GM19468 (cell line): ENCODE results near the gene AASDHPPT.
A peak's percentile ranks its signal among the peaks of the same experiment; 100 is the strongest.
"Not testable (repeated sequence)": the region's sequence is repeated elsewhere in the genome, so short reads cannot be mapped to it uniquely, and the experiment has no call there.

ENCODE experiments used
- ATAC-seq: cut with Tn5 transposase; IDR thresholded peaks from one replicate; pipeline ENCODE4 v1.9.1; 2021; ENCODE audit warnings: mild to moderate bottlenecking, moderate library complexity, moderate number of reproducible peaks; ENCODE audit not compliant: unreplicated experiment; ENCODE audit errors: extremely low read depth

The AASDHPPT gene, protein sequence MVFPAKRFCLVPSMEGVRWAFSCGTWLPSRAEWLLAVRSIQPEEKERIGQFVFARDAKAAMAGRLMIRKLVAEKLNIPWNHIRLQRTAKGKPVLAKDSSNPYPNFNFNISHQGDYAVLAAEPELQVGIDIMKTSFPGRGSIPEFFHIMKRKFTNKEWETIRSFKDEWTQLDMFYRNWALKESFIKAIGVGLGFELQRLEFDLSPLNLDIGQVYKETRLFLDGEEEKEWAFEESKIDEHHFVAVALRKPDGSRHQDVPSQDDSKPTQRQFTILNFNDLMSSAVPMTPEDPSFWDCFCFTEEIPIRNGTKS

DNA sequence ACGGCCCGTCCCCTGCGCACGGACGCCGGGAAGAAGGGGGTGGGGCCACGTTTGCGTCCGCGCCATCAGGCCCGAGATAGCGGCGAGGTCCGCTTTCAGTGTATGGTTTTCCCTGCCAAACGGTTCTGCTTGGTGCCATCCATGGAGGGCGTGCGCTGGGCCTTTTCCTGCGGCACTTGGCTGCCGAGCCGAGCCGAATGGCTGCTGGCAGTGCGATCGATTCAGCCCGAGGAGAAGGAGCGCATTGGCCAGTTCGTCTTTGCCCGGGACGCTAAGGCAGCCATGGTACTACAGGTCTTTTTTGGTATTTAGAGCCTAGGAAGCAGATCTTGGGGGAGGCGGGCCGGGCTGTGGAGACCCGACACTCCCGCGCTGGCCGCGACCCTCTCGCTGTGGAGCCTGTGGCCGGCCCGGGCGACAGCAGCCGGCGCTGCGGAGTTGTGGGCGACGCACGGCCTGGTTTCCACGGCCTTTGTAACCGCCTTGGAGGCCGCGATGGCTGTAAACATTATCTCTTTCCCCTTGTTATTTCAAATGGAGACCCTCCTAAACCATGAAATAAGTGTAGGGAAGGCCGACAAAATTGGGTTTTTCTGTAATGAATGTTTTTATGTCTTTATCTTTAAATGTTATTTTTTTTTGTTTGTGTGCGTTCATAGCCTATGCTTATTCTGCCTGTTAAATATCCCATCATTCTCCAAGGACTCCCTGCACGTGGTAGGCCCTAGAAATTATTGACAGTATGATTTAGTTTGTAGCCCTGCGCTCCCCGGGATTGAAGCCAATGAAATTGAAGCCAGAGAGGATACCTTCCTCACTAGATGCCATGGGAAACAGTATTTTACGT lies at the start of gene AASDHPPT:
Gene AASDHPPT, plus strand, starts transcription at position 54 of the 847 bp plus-strand sequence. Its CDS starts 49 bp downstream, at position 103.
- peak; percentile 0 for ATAC-seq

DNA sequence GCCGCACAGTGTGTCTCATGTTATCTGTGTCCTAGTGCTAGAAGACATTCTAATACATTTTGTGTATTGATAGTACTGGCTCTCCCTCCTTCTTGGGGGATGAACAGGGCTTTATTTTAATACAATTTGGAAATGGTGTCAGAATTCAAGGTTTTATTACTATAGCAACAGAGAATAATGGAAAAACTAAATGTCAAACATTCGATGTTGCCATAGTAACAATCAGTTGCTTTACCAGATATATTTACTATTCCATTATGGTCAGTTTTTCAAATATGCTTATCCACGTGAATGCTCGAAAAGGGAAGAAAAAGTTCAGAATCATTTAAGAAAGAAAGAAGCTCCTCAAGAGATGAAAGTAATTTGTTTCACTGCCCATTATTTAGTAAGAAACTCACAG lies 46.9 kb upstream of the AASDHPPT start:
- no peak for ATAC-seq

DNA sequence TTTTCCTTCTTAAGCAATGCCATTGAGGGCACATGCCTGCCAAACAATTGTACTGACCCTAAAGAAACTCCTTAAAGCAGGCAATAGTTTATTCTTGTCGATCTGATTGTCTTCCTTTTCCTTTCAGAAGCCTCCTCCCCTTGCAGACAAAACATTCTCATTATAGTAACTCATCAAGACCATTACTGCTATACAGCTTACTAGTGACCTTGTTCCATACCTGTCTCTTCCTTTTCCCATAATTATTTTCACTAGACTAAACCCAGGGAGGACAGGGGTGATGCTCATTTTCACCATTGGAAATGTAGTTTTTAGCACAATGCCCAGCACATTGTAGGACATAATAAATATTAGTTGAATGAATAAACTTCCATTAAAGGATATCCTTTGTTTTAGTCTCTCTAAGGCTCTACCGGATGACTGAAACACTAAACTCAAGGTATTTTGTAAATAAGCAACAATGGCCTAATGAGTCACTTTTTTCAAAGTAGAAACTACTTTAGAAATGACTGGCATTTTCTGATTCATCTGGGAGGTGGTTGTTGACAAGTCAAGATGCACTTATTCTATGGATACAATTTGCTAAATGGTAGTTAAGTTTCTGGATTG lies 46.2 kb upstream of the AASDHPPT start:
- no peak for ATAC-seq

DNA sequence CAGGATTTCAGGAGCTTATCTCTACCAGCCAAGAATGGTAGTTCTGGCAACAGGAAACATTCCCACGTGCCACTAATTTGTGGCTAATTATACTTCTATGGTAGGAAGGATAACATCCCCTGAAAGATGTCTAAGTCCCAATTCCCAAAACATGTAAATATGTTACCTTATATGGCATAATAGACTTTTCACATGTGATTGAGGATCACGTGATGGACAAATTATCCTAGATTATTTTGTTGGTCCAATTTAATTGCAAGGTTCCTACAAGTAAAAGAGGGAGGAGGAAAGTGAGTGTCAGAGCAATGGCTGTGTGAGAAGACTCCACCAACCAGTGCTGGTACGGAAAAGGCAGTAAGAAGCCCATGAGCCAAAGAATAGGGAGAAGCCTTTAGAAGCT lies 45.5 kb upstream of the AASDHPPT start:
- no peak for ATAC-seq

DNA sequence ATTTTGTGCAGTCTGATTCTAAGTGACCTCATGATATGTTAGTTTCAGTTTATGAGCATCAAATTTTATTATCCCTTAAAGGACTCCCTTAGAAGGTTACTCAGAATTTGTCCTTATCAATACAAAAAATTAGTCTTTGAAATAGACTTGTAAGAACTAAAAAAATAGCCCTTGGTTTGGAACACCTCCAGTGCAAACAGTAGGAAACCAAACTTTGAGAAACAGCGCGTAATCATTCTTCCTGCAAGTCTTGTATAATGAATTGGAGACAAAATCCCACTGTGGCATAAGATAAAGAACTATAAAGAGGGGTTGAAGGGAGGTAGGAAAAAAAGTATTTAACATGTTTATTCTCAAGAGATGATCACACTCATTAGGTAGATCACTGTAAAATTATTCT lies 44.6 kb upstream of the AASDHPPT start:
- no peak for ATAC-seq

DNA sequence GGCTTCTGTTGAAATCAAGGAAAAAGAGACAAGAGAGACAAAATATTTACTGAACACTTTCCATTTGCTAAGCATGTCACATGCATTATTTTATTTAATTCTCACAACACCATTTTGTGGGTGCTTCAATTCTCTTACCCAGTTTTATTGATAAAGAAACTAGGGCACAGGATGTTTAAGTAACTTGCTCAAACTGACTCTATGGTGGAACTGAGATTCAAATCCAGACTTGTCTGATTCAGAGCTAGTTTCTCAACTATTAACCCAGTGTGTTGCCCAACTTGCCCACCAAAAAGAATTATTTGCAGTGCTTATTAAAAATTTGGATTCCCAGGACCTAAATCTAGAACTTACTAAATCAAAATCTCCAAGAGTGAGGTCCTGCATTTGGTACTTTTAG lies 33.9 kb upstream of the AASDHPPT start:
- no peak for ATAC-seq

DNA sequence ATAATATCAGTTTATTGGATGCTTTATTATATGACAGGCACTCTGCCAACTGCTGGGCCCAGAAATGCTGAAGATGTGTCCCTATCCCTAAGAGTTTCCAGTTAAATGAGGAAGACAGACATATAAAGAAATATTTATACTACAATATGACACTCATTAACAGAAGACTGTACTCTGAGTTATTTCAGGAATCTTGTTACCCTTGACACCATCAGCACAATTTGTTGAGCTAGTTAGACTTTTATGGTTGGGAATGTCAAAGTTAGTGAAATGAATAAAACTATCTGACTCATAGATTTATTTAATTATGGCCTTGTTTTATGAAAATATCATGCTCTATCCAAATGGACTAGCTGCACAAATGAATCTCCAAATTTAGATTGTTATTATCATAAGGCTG lies 29.8 kb upstream of the AASDHPPT start:
- ATAC-seq: no peak

DNA sequence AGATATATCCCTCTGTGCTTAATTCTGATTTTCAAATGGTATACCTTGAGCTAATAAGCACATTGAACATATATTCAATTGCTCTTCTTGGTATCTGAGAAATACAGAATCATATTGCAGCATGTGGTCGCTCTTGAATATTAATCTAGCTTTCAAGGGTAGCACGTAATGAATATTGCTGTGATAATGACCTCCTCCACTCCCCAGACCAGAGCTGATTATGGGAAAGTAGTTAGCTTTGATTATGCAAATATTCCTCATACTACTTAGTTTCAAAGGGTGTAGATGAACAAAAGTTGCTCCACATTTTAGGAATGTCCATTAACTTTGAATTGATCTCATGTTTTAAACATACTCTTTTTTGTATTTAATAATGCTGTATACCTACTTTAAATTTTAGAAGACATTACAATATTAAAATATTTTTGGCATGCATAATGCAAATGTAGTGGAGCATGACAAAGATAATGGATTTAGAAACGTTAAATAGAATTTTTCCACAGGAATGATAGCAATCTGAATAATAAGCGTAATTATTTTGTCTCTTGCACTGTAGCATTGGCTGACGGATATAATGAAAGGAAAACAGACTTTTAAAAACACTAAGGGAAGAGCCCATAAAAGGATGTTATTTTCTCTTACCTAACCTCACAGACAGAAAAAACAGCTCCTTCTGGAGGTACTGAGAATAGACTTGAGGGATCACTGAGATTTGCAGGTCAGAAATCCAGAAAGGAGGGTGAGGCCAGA lies 27.6 kb upstream of the AASDHPPT start:
- ATAC-seq: no peak

DNA sequence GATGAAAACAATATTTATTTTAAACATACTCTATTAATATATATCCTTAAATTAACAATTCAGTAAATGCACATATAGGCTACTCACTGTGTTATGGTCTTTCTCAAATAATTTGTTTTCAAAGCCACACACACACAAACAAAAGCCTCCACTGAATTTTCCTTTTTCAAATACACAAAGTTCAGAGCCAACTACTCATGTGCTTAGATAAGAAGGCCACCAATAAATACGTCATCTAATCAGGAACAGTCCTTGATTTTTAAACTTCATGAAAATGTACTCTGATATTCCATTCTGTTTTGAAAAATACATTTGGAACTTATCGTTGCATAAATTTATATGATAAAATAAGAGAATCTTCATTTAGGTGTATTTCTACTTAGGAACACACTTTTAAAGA lies 26.4 kb upstream of the AASDHPPT start:
- ATAC-seq: no peak

DNA sequence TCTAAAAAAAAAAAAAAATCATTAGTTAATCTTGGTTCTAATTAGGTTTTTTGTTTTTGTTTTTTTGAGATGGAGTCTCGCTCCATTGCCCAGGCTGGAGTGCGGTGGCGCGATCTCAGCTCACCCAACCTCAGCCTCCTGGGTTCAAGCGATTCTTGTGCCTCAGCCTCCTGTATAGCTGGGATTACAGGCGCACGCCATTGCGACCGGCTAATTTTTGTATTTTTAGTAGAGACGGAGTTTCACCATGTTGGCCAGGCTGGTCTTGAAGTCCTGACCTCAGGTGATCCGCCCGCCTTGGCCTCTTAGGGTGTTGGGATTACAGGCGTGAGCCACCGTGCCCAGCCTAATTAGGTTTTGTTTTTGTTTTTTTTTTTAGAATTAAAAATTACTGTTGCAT lies 19.1 kb upstream of the AASDHPPT start:
- not testable (repeated sequence) for ATAC-seq

DNA sequence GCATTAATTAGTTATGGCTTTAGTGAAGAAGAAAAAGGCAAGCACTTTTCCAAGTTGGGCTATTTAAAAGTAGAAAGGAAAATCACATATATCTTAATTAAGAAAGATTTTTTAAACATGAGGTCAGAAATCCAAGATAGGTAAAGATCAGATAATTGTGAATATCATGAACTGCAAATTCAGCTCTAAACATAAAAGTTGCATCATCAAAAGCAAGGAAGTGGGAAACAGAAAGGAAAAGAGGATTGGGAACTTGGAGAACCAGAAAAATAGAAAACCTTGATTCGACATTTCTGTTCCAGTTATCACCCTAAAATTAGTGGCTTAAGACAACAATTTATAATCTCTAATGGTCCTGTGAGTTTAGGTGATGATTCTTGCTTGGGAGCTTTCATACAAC lies 17.8 kb upstream of the AASDHPPT start:
- no peak for ATAC-seq

DNA sequence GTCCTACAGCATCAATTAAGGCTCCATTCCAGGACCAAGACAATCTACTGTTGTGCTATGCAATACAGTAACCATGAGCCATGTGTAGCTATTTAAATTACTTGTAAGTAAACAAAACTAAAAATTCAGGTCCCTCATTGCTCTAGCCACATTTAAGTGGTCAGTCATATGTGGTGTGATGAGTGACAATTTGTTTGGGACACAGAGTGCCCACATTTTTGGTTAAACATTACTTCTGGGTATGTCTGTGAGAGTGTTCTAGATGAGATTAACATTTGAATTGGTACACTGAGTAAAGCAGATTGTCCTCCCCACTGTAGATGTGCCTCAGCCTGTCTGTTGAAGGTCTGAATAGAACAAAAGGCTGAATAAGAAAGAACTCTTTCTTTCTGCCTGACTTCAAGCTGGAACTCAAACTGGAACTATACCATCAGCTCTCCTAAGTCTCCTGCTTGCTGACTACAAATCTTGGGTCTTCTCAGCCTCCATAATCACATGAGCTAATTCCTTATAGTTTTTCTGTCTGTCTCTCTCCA lies 16.1 kb upstream of the AASDHPPT start:
- ATAC-seq: no peak

DNA sequence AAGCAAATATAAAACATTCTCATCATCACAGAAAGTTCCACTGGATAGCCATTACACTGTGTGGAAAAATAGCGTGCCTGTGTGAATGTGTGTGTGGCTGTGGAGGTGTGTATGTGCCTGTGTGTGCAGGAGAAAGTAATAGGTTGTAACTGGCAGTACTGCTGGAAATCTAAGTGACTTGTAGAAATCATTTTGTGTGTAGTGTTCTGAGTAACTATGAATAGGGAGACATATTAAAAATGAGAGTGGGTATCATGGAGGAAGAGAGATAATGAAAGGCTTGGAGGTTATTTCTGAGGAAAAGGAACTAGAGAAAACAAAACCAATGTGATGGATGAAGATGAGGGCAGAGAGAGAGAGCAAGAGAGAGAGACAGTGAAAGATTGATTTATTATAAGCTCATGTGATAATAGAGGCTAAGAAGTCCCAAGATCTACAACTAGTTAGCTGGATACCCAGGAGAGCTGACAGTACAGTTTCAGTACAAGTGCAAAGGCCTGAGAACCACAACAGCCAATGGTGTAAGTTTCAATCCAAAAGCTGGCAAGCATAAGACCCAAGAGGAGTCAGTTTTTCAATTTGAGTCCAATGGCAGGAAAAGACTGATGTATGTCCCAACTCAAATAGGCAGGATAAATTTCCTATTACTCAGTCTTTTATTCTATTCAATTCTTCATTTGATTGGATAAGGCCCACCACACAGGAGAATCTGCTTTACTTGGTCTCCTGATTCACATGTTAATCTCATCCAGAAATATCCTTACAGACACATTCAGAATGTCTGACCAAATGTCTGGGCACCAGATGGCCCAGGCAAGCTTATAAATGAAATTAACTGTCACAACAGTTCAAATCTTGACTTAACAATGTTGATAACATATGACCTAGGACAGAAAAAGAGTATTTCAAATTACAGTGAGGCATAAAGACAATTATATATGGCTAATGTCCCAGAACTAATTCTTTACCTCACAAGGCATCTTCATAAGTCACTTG lies 15.2 kb upstream of the AASDHPPT start:
- no peak for ATAC-seq

DNA sequence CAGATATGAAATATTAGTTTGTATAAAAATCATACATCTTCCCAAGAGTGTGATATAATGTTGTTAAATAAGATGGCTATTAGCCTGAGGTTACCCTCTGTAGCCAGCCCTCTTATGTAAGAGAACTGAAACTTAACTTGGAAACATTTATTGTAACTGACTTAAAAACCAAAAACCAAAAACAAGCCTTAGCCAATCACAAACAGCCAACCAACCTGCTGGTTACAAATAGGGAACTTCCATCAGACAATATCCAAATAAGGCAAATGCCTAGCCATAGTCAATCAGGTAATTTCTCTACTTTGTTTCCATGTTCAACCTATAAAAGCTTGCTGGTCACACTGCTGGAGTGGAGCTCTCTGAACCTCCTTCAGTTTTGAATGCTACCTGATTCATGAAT lies 14.5 kb upstream of the AASDHPPT start:
- no peak for ATAC-seq

DNA sequence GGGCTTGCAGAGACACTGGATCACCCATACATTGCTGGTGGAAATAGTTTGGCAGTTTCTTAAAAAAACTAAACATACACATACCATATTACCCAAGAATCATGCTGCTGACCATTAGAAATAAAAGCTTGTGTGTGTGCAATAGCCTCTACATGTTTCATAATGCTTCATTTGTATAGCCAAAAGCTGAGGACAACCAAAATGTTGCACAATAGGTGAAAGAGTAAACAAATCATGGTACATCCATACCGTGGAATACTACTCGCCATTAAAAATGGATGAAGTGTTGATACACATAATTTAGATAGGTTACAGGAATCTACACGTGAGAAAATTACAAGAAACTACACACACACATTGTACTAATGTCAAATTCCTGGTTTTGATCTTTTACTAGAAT lies 6.9 kb upstream of the AASDHPPT start:
- no peak for ATAC-seq

DNA sequence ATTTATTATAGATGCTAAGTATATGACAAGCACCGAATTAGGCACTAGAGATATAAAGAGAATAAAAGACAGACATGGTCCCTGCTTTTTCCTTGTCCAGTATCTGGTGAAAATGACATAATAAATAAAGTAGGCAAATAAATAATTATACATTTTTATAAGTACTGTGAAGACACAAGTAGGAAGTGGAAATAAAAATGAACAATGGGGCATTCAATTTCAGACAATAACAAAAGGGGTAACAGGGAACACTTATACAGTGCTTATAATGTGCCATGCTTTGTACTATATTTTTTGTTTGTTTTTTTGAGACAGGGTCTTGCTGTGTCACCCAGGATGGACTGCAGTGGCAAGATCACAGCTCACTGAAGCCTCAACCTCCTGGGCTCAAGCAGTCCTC lies 4.7 kb upstream of the AASDHPPT start:
- ATAC-seq: no peak

DNA sequence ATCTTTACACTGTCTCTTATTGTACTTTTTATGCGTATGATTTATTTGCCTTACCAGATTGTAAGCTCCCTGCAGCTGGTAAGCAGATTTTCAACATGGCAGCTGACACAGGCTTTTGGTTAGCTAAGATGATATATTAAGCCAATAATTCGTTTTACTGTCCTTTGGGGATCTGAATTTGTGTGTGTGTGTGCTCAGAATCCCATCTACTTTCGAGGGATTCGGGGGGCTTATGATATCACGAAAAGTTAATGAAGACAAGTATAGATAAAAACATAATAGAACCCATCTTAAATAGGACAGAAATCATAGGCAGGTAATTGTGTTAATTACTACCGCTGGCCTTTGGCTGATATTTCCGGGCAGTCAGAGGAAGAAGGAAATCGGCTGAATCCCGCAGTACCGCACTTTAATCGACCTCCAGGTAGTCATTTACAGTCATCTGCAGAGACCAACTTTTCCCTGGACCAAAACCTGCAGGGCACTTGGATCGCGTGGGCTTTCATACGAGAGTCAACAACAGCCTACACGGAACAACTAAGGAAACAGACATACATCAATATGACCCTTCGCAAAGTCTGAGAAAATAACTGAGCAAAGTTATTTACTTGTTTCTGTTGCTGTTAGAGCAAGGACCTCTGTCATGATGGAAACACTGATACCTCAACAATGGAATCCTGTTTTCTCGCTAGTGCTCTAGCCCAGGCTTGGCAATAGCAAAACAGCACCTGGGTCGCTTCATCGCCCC lies 1.1 kb upstream of the AASDHPPT start:
- ATAC-seq: no peak

DNA sequence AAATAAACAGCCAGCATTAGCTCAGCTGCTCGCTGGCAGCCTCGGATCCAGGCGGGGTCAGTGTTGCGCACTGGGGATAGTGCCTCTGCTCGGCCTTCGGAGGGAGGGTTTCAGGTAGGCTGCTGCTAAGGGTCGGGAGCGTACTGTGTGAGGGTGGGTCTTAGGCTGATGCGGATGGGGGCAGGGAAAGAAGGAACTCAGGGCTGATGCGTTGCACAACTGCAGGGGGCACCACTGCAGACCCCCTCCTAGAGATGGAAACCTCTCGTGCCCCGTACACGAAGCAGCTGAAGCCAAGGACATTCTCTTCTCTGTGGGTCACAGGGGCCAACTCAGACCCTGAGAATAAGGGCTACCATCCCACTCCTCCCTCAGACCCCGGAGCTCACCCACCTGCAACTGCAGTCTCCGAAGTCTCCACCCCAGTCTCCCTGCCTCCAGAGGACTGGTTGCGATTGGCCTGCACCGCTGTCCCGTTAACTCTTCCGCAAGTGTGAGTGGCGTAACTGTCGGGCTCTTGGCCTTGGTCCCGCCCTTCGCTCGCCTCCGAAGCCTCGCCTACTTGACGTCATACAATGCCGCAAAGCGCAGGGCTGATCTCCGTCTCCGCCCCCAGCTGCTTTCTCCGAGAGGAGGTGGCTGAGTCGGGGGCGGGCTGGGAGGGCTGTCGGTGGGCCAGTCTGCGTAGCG lies 398 bp upstream of the AASDHPPT start, which contains the start of gene KBTBD3:
Gene KBTBD3, minus strand, starts transcription at position 429 of the 690 bp plus-strand sequence. CDS start 18,250 bp downstream, outside the sequence.
- peak; percentile 96 for ATAC-seq
